ENCODE measurements around the gene DHRS4.

- TF ChIP-seq CTCF (IDR thresholded peaks at IDR 0.05; ENCODE audit: low read depth, low read length) (peak; percentile 57), EZH2phosphoT487 (IDR thresholded peaks at IDR 0.05; ENCODE audit: low read depth) (no peak)
Measured at GRCh38 chr14:23910101-23910875, 43.3 kb upstream of the DHRS4 start.
